GM12878 (cell line): ENCODE results near the gene CAMK2G.

ENCODE experiments used
- PML ChIP-seq: IDR thresholded peaks from 2 replicates; pipeline ENCODE4 v1.6.1; 2012; ENCODE audit warnings: low read length, inconsistent platforms
- POLR2A ChIP-seq: IDR thresholded peaks from 2 replicates; pipeline ENCODE4 v1.6.1; 2011; ENCODE audit warnings: low read depth, mild to moderate bottlenecking, low read length
- TF ChIP-seq, protein P1 (sequence below): IDR thresholded peaks from 2 replicates; pipeline ENCODE4 v1.6.1; 2011; ENCODE audit warnings: borderline replicate concordance, low read depth, mild to moderate bottlenecking, moderate library complexity, mixed read lengths, low read length; ENCODE audit not compliant: insufficient read depth; ENCODE audit errors: extremely low read length
- TF ChIP-seq, protein P2 (sequence below): IDR thresholded peaks from 2 replicates; pipeline ENCODE4 v1.6.1; 2012; ENCODE audit warnings: mild to moderate bottlenecking, low read depth, low read length

DNA sequence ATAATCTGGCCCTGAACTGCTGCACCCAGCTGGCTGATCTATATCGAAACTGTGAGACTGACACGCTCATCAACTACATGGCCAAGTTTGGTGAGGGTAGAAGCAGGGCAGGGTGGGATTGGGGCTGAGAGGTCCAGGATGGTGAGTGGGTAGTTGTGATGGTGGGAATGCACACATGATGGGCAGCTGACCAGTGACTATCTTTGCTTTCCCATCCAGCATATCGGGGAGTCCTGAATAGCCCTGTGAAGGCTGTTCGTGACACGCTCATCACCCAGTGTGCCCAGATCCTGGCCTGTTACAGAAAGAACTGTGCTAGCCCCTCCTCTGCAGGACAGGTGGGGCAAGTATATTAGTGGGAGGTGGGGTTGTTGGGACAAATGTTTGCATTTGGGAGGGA lies 105.0 kb downstream of the CAMK2G start:
- TF ChIP-seq POLR2A, result peak; percentile 50; the same call in 1 of the 2 replicates
- TF ChIP-seq, protein P1, sequence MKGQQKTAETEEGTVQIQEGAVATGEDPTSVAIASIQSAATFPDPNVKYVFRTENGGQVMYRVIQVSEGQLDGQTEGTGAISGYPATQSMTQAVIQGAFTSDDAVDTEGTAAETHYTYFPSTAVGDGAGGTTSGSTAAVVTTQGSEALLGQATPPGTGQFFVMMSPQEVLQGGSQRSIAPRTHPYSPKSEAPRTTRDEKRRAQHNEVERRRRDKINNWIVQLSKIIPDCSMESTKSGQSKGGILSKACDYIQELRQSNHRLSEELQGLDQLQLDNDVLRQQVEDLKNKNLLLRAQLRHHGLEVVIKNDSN, result no peak
- TF ChIP-seq PML, result no peak
- TF ChIP-seq, protein P2, sequence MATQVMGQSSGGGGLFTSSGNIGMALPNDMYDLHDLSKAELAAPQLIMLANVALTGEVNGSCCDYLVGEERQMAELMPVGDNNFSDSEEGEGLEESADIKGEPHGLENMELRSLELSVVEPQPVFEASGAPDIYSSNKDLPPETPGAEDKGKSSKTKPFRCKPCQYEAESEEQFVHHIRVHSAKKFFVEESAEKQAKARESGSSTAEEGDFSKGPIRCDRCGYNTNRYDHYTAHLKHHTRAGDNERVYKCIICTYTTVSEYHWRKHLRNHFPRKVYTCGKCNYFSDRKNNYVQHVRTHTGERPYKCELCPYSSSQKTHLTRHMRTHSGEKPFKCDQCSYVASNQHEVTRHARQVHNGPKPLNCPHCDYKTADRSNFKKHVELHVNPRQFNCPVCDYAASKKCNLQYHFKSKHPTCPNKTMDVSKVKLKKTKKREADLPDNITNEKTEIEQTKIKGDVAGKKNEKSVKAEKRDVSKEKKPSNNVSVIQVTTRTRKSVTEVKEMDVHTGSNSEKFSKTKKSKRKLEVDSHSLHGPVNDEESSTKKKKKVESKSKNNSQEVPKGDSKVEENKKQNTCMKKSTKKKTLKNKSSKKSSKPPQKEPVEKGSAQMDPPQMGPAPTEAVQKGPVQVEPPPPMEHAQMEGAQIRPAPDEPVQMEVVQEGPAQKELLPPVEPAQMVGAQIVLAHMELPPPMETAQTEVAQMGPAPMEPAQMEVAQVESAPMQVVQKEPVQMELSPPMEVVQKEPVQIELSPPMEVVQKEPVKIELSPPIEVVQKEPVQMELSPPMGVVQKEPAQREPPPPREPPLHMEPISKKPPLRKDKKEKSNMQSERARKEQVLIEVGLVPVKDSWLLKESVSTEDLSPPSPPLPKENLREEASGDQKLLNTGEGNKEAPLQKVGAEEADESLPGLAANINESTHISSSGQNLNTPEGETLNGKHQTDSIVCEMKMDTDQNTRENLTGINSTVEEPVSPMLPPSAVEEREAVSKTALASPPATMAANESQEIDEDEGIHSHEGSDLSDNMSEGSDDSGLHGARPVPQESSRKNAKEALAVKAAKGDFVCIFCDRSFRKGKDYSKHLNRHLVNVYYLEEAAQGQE, result no peak
